GM23338 (cell line): ENCODE data around the gene DNAH17. TPM values are rescaled to one million over a fixed set of nuclear protein-coding genes. Genes with fewer than 3 reads are reported as not detected.

ENCODE experiments used
- ATAC-seq: fragments of 200-7000 bp; cut with Tn5 transposase; 3 replicates; pipeline ENCODE4 v1.9.1; 2020
- DNase-seq: peaks from one replicate; pipeline ENCODE4 v3.0.0-alpha.2; 2015; ENCODE audit warnings: low spot score
- H2AFZ ChIP-seq: fragments of 200-600 bp; sonication (generic); 2 replicates; pipeline ENCODE4 v1.8.0; 2016; ENCODE audit warnings: antibody characterized with exemption, mild to moderate bottlenecking, moderate library complexity
- H3F3A ChIP-seq: fragments of 200-600 bp; sonication (generic); replicated peaks from 2 replicates; pipeline ENCODE4 v1.8.0; 2017; ENCODE audit warnings: antibody characterized with exemption, mixed run types, low read depth
- H3K27ac ChIP-seq: fragments of 200-600 bp; sonication (generic); 2 replicates; pipeline ENCODE4 v1.6.1; 2016; ENCODE audit warnings: low read depth
- H3K27me3 ChIP-seq: fragments of 200-600 bp; sonication (generic); 2 replicates; pipeline ENCODE4 v1.8.0; 2016; ENCODE audit warnings: mild to moderate bottlenecking, mixed run types, moderate library complexity; ENCODE audit not compliant: insufficient read depth
- H3K36me3 ChIP-seq: fragments of 200-600 bp; sonication (generic); 2 replicates; pipeline ENCODE4 v1.8.0; 2016; ENCODE audit warnings: mild to moderate bottlenecking; ENCODE audit not compliant: insufficient read depth
- H3K4me1 ChIP-seq: fragments of 200-600 bp; sonication (generic); 2 replicates; pipeline ENCODE4 v1.8.0; 2016; ENCODE audit warnings: mild to moderate bottlenecking, moderate library complexity; ENCODE audit not compliant: insufficient read depth
- H3K4me2 ChIP-seq: fragments of 200-600 bp; sonication (generic); 2 replicates; pipeline ENCODE4 v1.7.1; 2017; ENCODE audit warnings: mixed run types
- H3K4me3 ChIP-seq: fragments of 200-600 bp; sonication (generic); 2 replicates; pipeline ENCODE4 v1.6.1; 2016; ENCODE audit warnings: mixed run types
- H3K79me2 ChIP-seq: fragments of 200-600 bp; sonication (generic); replicated peaks from 2 replicates; pipeline ENCODE4 v1.8.0; 2017; ENCODE audit warnings: mild to moderate bottlenecking; ENCODE audit not compliant: insufficient read depth
- H3K9me2 ChIP-seq: fragments of 200-600 bp; sonication (generic); 2 replicates; pipeline ENCODE4 v1.8.0; 2017; ENCODE audit not compliant: insufficient read depth
- H4K20me1 ChIP-seq: fragments of 200-600 bp; sonication (generic); replicated peaks from 2 replicates; pipeline ENCODE4 v1.8.0; 2017; ENCODE audit warnings: mild to moderate bottlenecking; ENCODE audit not compliant: insufficient read depth
- H3K27ac Mint-ChIP-seq: 2 replicates; pipeline ENCODE4 v1.8.0; 2020; ENCODE audit warnings: inconsistent platforms, mild to moderate bottlenecking, moderate library complexity, mixed read lengths
- H3K27me3 Mint-ChIP-seq: 3 replicates; pipeline ENCODE4 v1.8.0; 2022; ENCODE audit warnings: low read depth, mild to moderate bottlenecking, moderate library complexity, mixed read lengths, inconsistent platforms; ENCODE audit not compliant: insufficient read depth, poor library complexity
- H3K36me3 Mint-ChIP-seq: 3 replicates; pipeline ENCODE4 v1.8.0; 2021; ENCODE audit warnings: low read depth, mild to moderate bottlenecking, inconsistent platforms, moderate library complexity, mixed read lengths
- H3K4me1 Mint-ChIP-seq: 3 replicates; pipeline ENCODE4 v1.8.0; 2020; ENCODE audit warnings: mild to moderate bottlenecking, inconsistent platforms, mixed read lengths
- H3K4me3 Mint-ChIP-seq: 3 replicates; pipeline ENCODE4 v1.8.0; 2021; ENCODE audit warnings: moderate library complexity, mild to moderate bottlenecking, inconsistent platforms, mixed read lengths
- H3K9me3 Mint-ChIP-seq: 3 replicates; pipeline ENCODE4 v1.8.0; 2020; ENCODE audit warnings: moderate library complexity, mild to moderate bottlenecking, inconsistent platforms, mixed read lengths
- CREB1 ChIP-seq: fragments of 250-450 bp; sonication (Bioruptor Pico); IDR thresholded peaks from 2 replicates; pipeline ENCODE4 v1.5.0; 2020; ENCODE audit warnings: low read depth, mild to moderate bottlenecking, moderate library complexity
- EZH2 ChIP-seq: fragments of 200-600 bp; sonication (generic); IDR thresholded peaks from one replicate; pipeline ENCODE4 v1.8.0; 2017; ENCODE audit warnings: antibody characterized with exemption, mild to moderate bottlenecking, low read depth; ENCODE audit not compliant: unreplicated experiment
- EZH2phosphoT487 ChIP-seq: fragments of 200-600 bp; sonication (generic); IDR thresholded peaks from one replicate; pipeline ENCODE4 v1.8.1; 2018; ENCODE audit warnings: antibody characterized with exemption; ENCODE audit not compliant: unreplicated experiment
- JUNB ChIP-seq: IDR thresholded peaks from one replicate; pipeline ENCODE4 v1.6.1; 2016; ENCODE audit warnings: antibody characterized with exemption; ENCODE audit not compliant: unreplicated experiment
- NANOG ChIP-seq: IDR thresholded peaks from 2 replicates; pipeline ENCODE4 v1.6.1; 2016; ENCODE audit warnings: antibody characterized with exemption, borderline replicate concordance
- POLR2AphosphoS5 ChIP-seq: IDR thresholded peaks from 2 replicates; pipeline ENCODE4 v1.6.1; 2016; ENCODE audit warnings: antibody characterized with exemption, low read depth
- STAT1 ChIP-seq: IDR thresholded peaks from one replicate; pipeline ENCODE4 v1.6.1; 2016; ENCODE audit warnings: antibody characterized with exemption; ENCODE audit not compliant: unreplicated experiment
- ZNF114 ChIP-seq: fragments of 250-450 bp; sonication (Bioruptor Pico); IDR thresholded peaks from 2 replicates; pipeline ENCODE4 v1.5.0; 2020; ENCODE audit warnings: mild to moderate bottlenecking, moderate library complexity
- ZNF331 ChIP-seq: fragments of 250-450 bp; sonication (Bioruptor Pico); IDR thresholded peaks from 2 replicates; pipeline ENCODE4 v1.5.0; 2020; ENCODE audit warnings: low read depth, mild to moderate bottlenecking, moderate library complexity
- polyA plus RNA-seq: library from polyadenylated mRNA; unstranded; fragments of >200 nt; fragmentation: Nextera tagmentation; extraction: Ambion mirVana; gene quantifications from 2 replicates; pipeline ENCODE4 v1.2.1, GENCODE V29; 2016
- total RNA-seq: library from RNA; depleted of rRNA; stranded (reverse); fragments of >200 nt; shearing (Covaris generic); gene quantifications from 2 replicates; pipeline ENCODE4 v1.2.3, GENCODE V29; 2014
- TF ChIP-seq, protein P1 (sequence below): IDR thresholded peaks from one replicate; pipeline ENCODE4 v1.6.1; 2018; ENCODE audit warnings: antibody characterized with exemption; ENCODE audit not compliant: unreplicated experiment
- TF ChIP-seq, protein P2 (sequence below): IDR thresholded peaks from 2 replicates; pipeline ENCODE4 v1.6.1; 2016; ENCODE audit warnings: antibody characterized with exemption
- TF ChIP-seq, protein P3 (sequence below): fragments of 250-450 bp; sonication (Bioruptor Pico); IDR thresholded peaks from 2 replicates; pipeline ENCODE4 v1.5.0; 2020; ENCODE audit warnings: mild to moderate bottlenecking, moderate library complexity
- TF ChIP-seq, protein P4 (sequence below), 2 experiments: fragments of 200-600 bp in 1 of 2; sonication (generic) in 1 of 2; conservative IDR thresholded peaks; 2 replicates each; pipeline versions ENCODE4 v1.5.1 to v1.6.1; 2016 to 2017; ENCODE audit warnings: antibody characterized with exemption in 2 of 2, low read depth in 2 of 2, mild to moderate bottlenecking in 2 of 2, moderate library complexity in 1 of 2

The DNAH17 gene
- total and polyA plus RNA-seq, 2 experiments from 2014 or later: 0.59 to 2.0 TPM

DNA sequence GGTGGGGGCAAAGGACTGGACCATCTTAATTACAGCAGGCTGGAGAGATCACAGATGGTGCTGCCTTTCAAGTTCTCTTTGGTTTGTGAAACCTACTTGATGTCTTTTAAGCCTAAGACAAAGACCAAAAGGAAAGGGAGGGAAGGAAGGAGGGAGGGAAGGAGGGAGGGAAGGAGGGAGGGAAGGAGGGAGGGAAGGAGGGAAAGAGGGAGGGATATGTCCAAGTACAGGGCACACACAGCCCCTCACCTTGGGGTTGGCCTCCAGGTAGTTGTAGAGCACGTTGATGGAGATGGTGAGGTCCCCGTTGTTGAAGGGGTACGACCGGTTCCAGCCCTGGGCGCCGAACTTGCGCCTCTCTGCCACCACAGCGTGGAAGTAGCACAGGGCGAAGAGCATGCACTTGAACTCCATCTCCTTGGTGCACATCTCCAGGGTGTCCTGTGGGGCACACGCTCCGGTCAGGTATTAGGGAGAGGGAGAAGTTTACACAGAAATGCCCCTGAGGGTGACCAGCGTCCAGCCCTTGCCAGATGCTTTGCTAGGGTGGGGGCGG is 143.3 kb downstream of the DNAH17 start:
- peak overlapping the region; percentile 24; the same call in 1 of the 2 replicates for H3K4me2 ChIP-seq
- TF ChIP-seq EZH2phosphoT487 (no peak), EZH2 (no peak), ZNF331 (no peak), STAT1 (no peak), POLR2AphosphoS5 (no peak), CREB1 (CRISPR knock-in tag) (no peak), NANOG (no peak), ZNF114 (CRISPR knock-in tag) (no peak), JUNB (no peak)
- TF ChIP-seq, protein P1, sequence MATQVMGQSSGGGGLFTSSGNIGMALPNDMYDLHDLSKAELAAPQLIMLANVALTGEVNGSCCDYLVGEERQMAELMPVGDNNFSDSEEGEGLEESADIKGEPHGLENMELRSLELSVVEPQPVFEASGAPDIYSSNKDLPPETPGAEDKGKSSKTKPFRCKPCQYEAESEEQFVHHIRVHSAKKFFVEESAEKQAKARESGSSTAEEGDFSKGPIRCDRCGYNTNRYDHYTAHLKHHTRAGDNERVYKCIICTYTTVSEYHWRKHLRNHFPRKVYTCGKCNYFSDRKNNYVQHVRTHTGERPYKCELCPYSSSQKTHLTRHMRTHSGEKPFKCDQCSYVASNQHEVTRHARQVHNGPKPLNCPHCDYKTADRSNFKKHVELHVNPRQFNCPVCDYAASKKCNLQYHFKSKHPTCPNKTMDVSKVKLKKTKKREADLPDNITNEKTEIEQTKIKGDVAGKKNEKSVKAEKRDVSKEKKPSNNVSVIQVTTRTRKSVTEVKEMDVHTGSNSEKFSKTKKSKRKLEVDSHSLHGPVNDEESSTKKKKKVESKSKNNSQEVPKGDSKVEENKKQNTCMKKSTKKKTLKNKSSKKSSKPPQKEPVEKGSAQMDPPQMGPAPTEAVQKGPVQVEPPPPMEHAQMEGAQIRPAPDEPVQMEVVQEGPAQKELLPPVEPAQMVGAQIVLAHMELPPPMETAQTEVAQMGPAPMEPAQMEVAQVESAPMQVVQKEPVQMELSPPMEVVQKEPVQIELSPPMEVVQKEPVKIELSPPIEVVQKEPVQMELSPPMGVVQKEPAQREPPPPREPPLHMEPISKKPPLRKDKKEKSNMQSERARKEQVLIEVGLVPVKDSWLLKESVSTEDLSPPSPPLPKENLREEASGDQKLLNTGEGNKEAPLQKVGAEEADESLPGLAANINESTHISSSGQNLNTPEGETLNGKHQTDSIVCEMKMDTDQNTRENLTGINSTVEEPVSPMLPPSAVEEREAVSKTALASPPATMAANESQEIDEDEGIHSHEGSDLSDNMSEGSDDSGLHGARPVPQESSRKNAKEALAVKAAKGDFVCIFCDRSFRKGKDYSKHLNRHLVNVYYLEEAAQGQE: no peak
- TF ChIP-seq, protein P2, sequence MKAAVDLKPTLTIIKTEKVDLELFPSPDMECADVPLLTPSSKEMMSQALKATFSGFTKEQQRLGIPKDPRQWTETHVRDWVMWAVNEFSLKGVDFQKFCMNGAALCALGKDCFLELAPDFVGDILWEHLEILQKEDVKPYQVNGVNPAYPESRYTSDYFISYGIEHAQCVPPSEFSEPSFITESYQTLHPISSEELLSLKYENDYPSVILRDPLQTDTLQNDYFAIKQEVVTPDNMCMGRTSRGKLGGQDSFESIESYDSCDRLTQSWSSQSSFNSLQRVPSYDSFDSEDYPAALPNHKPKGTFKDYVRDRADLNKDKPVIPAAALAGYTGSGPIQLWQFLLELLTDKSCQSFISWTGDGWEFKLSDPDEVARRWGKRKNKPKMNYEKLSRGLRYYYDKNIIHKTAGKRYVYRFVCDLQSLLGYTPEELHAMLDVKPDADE: no peak
- TF ChIP-seq, protein P3, sequence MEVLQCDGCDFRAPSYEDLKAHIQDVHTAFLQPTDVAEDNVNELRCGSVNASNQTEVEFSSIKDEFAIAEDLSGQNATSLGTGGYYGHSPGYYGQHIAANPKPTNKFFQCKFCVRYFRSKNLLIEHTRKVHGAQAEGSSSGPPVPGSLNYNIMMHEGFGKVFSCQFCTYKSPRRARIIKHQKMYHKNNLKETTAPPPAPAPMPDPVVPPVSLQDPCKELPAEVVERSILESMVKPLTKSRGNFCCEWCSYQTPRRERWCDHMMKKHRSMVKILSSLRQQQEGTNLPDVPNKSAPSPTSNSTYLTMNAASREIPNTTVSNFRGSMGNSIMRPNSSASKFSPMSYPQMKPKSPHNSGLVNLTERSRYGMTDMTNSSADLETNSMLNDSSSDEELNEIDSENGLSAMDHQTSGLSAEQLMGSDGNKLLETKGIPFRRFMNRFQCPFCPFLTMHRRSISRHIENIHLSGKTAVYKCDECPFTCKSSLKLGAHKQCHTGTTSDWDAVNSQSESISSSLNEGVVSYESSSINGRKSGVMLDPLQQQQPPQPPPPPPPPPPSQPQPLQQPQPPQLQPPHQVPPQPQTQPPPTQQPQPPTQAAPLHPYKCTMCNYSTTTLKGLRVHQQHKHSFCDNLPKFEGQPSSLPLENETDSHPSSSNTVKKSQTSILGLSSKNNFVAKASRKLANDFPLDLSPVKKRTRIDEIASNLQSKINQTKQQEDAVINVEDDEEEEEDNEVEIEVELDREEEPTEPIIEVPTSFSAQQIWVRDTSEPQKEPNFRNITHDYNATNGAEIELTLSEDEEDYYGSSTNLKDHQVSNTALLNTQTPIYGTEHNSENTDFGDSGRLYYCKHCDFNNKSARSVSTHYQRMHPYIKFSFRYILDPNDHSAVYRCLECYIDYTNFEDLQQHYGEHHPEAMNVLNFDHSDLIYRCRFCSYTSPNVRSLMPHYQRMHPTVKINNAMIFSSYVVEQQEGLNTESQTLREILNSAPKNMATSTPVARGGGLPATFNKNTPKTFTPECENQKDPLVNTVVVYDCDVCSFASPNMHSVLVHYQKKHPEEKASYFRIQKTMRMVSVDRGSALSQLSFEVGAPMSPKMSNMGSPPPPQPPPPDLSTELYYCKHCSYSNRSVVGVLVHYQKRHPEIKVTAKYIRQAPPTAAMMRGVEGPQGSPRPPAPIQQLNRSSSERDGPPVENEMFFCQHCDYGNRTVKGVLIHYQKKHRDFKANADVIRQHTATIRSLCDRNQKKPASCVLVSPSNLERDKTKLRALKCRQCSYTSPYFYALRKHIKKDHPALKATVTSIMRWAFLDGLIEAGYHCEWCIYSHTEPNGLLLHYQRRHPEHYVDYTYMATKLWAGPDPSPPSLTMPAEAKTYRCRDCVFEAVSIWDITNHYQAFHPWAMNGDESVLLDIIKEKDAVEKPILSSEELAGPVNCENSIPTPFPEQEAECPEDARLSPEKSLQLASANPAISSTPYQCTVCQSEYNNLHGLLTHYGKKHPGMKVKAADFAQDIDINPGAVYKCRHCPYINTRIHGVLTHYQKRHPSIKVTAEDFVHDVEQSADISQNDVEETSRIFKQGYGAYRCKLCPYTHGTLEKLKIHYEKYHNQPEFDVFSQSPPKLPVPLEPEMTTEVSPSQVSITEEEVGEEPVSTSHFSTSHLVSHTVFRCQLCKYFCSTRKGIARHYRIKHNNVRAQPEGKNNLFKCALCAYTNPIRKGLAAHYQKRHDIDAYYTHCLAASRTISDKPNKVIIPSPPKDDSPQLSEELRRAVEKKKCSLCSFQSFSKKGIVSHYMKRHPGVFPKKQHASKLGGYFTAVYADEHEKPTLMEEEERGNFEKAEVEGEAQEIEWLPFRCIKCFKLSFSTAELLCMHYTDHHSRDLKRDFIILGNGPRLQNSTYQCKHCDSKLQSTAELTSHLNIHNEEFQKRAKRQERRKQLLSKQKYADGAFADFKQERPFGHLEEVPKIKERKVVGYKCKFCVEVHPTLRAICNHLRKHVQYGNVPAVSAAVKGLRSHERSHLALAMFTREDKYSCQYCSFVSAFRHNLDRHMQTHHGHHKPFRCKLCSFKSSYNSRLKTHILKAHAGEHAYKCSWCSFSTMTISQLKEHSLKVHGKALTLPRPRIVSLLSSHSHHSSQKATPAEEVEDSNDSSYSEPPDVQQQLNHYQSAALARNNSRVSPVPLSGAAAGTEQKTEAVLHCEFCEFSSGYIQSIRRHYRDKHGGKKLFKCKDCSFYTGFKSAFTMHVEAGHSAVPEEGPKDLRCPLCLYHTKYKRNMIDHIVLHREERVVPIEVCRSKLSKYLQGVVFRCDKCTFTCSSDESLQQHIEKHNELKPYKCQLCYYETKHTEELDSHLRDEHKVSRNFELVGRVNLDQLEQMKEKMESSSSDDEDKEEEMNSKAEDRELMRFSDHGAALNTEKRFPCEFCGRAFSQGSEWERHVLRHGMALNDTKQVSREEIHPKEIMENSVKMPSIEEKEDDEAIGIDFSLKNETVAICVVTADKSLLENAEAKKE: no peak
- TF ChIP-seq, protein P4, sequence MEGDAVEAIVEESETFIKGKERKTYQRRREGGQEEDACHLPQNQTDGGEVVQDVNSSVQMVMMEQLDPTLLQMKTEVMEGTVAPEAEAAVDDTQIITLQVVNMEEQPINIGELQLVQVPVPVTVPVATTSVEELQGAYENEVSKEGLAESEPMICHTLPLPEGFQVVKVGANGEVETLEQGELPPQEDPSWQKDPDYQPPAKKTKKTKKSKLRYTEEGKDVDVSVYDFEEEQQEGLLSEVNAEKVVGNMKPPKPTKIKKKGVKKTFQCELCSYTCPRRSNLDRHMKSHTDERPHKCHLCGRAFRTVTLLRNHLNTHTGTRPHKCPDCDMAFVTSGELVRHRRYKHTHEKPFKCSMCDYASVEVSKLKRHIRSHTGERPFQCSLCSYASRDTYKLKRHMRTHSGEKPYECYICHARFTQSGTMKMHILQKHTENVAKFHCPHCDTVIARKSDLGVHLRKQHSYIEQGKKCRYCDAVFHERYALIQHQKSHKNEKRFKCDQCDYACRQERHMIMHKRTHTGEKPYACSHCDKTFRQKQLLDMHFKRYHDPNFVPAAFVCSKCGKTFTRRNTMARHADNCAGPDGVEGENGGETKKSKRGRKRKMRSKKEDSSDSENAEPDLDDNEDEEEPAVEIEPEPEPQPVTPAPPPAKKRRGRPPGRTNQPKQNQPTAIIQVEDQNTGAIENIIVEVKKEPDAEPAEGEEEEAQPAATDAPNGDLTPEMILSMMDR (conservative IDR thresholded peaks at IDR 0.05; ENCODE audit: low read depth in 2 of 2): no peak
- peaks cover 6% of the 10 kb centered on the region; the same call in 2 of the 3 replicates for H3K36me3 Mint-ChIP-seq
- H3K27ac Mint-ChIP-seq: no peak overlapping the region
- H3K36me3 ChIP-seq: no peaks in the 10 kb centered on the region
- H3K79me2 ChIP-seq: no peaks in the 10 kb centered on the region
- no peak overlapping the region for H2AFZ ChIP-seq
- H3K4me3 ChIP-seq: no peak overlapping the region
- H4K20me1 ChIP-seq: 0 out of 2 replicates have a peak, but pooled peaks cover 2% of the 10 kb centered on the region
- ATAC-seq (no peak), DNase-seq (no peak)
- H3K27me3 ChIP-seq: no peaks in the 10 kb centered on the region
- H3K4me3 Mint-ChIP-seq: no peak overlapping the region
- peaks cover 38% of the 10 kb centered on the region for H3K4me1 Mint-ChIP-seq
- H3K9me3 Mint-ChIP-seq: peaks cover 11% of the 10 kb centered on the region
- peaks cover 21% of the 10 kb centered on the region for H3K27me3 Mint-ChIP-seq
- H3K9me2 ChIP-seq: no peaks in the 10 kb centered on the region
- 0 out of 2 replicates have a peak, but pooled peaks cover 8% of the 10 kb centered on the region for H3F3A ChIP-seq
- H3K4me1 ChIP-seq: peaks cover 6% of the 10 kb centered on the region; the same call in 1 of the 2 replicates
- no peak overlapping the region for H3K27ac ChIP-seq
